ENCODE results near the gene CAMTA2. TPM values are rescaled to one million over a fixed set of nuclear protein-coding genes. Genes with fewer than 3 reads are reported as not detected.
A peak's percentile ranks its signal among the peaks of the same experiment; 100 is the strongest.
"Not testable (repeated sequence)": the region's sequence is repeated elsewhere in the genome, so short reads cannot be mapped to it uniquely, and the experiment has no call there.

Gene CAMTA2
- total RNA-seq, 6 experiments from 2014 or later: 15.3 to 21.1 (median 17.7) TPM

DNA sequence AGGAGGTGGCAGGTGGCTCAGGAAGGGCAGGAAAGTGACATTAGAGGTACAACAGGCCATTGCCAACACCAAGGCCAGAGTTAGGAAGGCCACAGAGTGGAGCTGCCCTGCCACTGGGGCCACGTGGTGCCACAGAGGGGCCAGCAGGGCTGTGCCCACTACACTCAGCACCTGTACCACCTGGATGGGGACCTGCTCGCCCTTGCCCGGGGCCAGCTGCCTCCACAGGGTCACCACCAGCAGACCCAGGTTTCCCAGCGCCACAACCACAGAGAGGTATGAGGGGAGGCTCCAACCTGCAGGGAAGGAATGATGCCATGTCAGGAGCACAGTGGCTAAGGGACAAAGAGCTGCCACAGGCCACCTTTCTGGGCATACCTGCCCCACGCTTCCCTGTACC is 46.6 kb upstream of the CAMTA2 start:
- Histone ChIP-seq H3K36me3 (no peaks in the 10 kb centered on the region), H3K9me3 (no peaks in the 10 kb centered on the region), H3K4me1 (peaks cover 0 to 4% (median 1%) of the 10 kb centered on the region in 4 donors), H3K4me3 (no peak overlapping the region), H3K27ac (no peak overlapping the region), H3K27me3 (no peaks in the 10 kb centered on the region)
- no peak for TF ChIP-seq POLR2A (IDR thresholded peaks at IDR 0.05)
- TF ChIP-seq, protein P1, sequence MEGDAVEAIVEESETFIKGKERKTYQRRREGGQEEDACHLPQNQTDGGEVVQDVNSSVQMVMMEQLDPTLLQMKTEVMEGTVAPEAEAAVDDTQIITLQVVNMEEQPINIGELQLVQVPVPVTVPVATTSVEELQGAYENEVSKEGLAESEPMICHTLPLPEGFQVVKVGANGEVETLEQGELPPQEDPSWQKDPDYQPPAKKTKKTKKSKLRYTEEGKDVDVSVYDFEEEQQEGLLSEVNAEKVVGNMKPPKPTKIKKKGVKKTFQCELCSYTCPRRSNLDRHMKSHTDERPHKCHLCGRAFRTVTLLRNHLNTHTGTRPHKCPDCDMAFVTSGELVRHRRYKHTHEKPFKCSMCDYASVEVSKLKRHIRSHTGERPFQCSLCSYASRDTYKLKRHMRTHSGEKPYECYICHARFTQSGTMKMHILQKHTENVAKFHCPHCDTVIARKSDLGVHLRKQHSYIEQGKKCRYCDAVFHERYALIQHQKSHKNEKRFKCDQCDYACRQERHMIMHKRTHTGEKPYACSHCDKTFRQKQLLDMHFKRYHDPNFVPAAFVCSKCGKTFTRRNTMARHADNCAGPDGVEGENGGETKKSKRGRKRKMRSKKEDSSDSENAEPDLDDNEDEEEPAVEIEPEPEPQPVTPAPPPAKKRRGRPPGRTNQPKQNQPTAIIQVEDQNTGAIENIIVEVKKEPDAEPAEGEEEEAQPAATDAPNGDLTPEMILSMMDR (IDR thresholded peaks at IDR 0.05): no peak
- intact Hi-C loops (cut with DNase I): no loop called here
- DNase-seq (no peak), ATAC-seq (peak in 1 of 4 donors; percentile 9)
- no CpG with 5 or more reads among the region's 5 CpGs for WGBS (ENCODE audit: insufficient coverage, low coverage, low lambda C conversion rate, missing lambda C conversion rate)

DNA sequence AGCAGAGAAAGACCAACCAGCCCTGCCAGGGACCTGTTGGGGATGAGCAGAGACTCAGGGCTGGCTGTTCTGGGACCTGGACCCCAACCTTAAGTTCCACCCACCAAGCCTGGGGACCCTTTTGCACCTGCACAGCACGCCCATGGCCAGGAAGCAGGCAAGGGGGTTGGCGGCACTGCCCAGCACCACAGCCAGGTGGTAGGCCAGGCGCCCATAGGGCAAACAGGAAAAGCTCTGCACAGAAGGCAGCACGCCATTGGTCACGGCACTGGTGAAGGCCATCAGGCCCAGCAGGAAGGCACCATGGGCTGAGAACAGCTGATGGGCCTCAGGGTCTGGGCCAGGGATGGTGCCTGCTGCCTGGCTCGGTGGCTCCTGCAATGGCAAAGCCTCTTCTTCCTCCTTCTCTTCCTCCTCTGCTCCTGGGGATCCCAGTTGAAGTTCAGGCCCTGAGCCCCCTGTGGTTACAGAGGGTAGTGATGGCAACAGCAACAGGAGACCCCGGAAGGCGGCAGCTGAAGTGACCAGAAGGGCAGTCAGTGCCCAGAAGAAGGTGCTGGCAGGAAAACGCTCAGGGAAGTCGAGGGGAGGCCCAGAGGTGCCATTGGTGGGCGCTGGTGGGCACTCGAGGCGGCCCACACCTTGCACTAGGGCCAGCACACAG is 46.0 kb upstream of the CAMTA2 start:
- no peaks in the 10 kb centered on the region for H3K9me3 ChIP-seq
- H3K4me1 ChIP-seq: peaks cover 0 to 4% (median 1%) of the 10 kb centered on the region in 4 donors
- intact Hi-C loops (cut with DNase I): no loop called here
- ATAC-seq: no peak
- H3K4me3 ChIP-seq: no peak overlapping the region
- DNase-seq: no peak
- H3K36me3 ChIP-seq: no peaks in the 10 kb centered on the region
- H3K27ac ChIP-seq: no peak overlapping the region
- TF ChIP-seq, protein P1 (IDR thresholded peaks at IDR 0.05): no peak
- no peak for TF ChIP-seq POLR2A (IDR thresholded peaks at IDR 0.05)
- H3K27me3 ChIP-seq: no peaks in the 10 kb centered on the region
- WGBS (ENCODE audit: insufficient coverage, low coverage, low lambda C conversion rate, missing lambda C conversion rate): no CpG with 5 or more reads among the region's 13 CpGs

DNA sequence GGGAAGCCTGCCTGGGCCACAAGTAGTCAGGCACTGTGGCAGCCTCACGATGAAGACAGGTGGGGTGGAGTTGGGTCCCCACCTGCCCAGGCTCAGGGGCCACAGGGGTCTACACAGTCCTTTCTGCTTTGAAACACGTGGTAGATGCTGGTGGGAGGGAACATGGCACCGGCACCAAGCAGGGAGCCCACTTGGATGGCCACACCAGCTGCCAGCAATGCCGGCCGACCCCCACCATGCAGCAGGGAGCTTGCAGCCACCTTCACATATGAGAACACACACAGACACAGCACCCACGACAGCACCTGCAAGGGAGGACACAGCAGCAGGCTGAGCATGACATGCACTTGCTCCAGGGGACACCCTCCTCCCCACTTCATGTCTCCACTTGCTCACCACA is 45.4 kb upstream of the CAMTA2 start:
- Histone ChIP-seq H3K4me3 (no peak overlapping the region), H3K36me3 (no peaks in the 10 kb centered on the region), H3K9me3 (no peaks in the 10 kb centered on the region), H3K27ac (no peak overlapping the region), H3K27me3 (no peaks in the 10 kb centered on the region), H3K4me1 (peaks cover 0 to 4% (median 1%) of the 10 kb centered on the region in 4 donors)
- WGBS (ENCODE audit: insufficient coverage, low coverage, low lambda C conversion rate, missing lambda C conversion rate): no CpG with 5 or more reads among the region's 6 CpGs
- DNase-seq (no peak), ATAC-seq (no peak)
- intact Hi-C loops (cut with DNase I): no loop called here
- TF ChIP-seq, protein P1 (IDR thresholded peaks at IDR 0.05): no peak
- TF ChIP-seq POLR2A (IDR thresholded peaks at IDR 0.05): no peak

DNA sequence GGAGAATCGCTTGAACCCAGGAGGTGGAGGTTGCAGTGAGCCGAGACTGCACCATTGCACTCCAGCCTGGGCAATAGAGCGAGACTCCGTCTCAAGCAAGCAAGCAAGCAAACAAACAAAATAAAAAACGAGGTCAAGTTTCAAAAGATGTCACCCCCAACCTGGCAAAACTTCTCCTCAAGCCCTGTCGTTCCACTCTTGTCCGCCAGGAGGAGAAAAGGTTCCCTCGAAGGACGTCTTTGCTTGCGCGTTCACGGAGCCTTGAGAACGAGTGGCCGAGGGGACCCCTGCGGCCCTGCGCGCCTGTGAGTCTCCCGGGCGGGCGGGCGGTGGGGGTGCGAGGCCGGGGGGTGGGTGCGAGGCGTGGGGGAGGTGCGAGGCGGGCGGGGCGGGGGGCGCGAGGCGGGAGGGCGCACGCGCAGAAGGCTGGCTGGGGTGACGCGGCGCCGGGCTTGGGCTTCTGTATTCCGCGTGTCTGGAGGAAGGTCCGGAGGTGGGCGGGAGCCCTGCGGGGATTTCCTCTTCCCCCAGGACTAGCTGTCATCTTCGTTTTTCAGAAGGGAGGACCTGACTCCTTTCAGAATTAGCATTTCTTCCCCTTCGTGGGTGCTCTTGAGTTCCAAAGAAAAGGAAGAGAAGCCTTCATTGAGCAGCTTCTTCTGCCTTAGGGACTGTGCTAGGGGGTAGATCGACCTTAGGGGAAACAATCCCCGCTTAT is 44.0 kb upstream of the CAMTA2 start:
- Histone ChIP-seq H3K27me3 (no peaks in the 10 kb centered on the region), H3K4me3 (peak overlapping the region; percentile 16 to 46 (median 32)), H3K27ac (peak overlapping the region in 1 of 3 donors; percentile 33), H3K36me3 (no peaks in the 10 kb centered on the region), H3K9me3 (no peaks in the 10 kb centered on the region), H3K4me1 (peaks cover 0 to 4% (median 1%) of the 10 kb centered on the region in 4 donors)
- TF ChIP-seq POLR2A (IDR thresholded peaks at IDR 0.05): no peak
- TF ChIP-seq, protein P1 (IDR thresholded peaks at IDR 0.05): peak; percentile 60 to 66 (median 62)
- peak; percentile 74 to 87 (median 82) for ATAC-seq
- intact Hi-C loops (cut with DNase I): no loop called here
- peak; percentile 67 to 81 (median 76) for DNase-seq
- 7% methylated on average over 21 of the region's 48 CpGs for WGBS (ENCODE audit: insufficient coverage, low coverage, low lambda C conversion rate, missing lambda C conversion rate)

DNA sequence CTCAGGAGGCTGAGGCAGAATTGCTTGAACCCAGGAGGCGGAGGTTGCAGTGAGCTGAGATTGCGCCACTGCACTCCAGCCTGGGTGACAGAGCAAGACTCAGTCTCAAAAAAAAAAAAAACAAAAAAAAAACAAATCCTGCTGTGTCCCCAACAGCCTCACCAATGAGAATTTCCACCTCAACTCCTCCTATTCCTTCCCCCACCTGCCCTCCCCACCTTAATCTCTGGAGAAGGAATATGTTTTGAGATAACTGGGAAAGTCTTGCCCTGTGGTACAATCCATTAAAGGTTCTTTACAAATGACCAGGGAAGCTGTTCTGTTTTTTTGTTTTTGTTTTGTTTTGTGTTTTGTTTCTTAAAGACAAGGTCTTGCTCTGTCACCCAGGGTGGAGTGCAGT is 42.7 kb upstream of the CAMTA2 start:
- H3K27me3 ChIP-seq; DNase-seq; ATAC-seq; H3K9me3 ChIP-seq; H3K4me1 ChIP-seq; intact Hi-C loops (cut with DNase I); H3K4me3 ChIP-seq; H3K36me3 ChIP-seq; H3K27ac ChIP-seq: not testable (repeated sequence)
- WGBS (ENCODE audit: insufficient coverage, low coverage, low lambda C conversion rate, missing lambda C conversion rate): 50% methylated on average over 1 of the region's 2 CpGs

Measured in right lobe of liver (tissue), 6 donors.